Epithelial cell of alveolus of lung (primary cell): ENCODE data around the gene CCNE1. TPM values are rescaled to one million over a fixed set of nuclear protein-coding genes. Genes with fewer than 3 reads are reported as not detected.

ENCODE experiments used
- total RNA-seq: library from RNA; depleted of rRNA; stranded (reverse); fragments of >200 nt; gene quantifications from 2 replicates; pipeline ENCODE4 v1.2.1, GENCODE V29; 2015

Gene CCNE1
- total RNA-seq = 5.8 and 8.0 TPM in 2 replicates

GRCh38 chr19:29811125-29812079 lies at the start of gene CCNE1:
TSS of gene CCNE1 (plus strand) at chr19:29811991. CDS start at chr19:29812556, 565 bp downstream.

Other genes with a start within 250 kb of the CCNE1 start
- gene POP4, start 205.7 kb upstream of the CCNE1 start, total RNA-seq = 60.4 and 75.1 TPM in 2 replicates
- gene PLEKHF1, start 146.5 kb upstream of the CCNE1 start, total RNA-seq = 10.5 and 11.6 TPM in 2 replicates
- 27.9 and 39.6 TPM in 2 replicates for gene C19orf12, start 96.7 kb upstream of the CCNE1 start, total RNA-seq
- 31.5 and 37.5 TPM in 2 replicates for gene URI1, start 130.2 kb downstream of the CCNE1 start, total RNA-seq